SH-SY5Y (cell line): ENCODE data around the gene DLGAP4.

Source experiments
- GATA2 ChIP-seq: IDR thresholded peaks from 2 replicates; pipeline ENCODE4 v1.6.1; 2011; ENCODE audit warnings: mild to moderate bottlenecking, low read depth, low read length
- GATA3 ChIP-seq: IDR thresholded peaks from 2 replicates; pipeline ENCODE4 v1.6.1; 2011; ENCODE audit warnings: low read depth, mild to moderate bottlenecking, low read length, moderate library complexity

DNA sequence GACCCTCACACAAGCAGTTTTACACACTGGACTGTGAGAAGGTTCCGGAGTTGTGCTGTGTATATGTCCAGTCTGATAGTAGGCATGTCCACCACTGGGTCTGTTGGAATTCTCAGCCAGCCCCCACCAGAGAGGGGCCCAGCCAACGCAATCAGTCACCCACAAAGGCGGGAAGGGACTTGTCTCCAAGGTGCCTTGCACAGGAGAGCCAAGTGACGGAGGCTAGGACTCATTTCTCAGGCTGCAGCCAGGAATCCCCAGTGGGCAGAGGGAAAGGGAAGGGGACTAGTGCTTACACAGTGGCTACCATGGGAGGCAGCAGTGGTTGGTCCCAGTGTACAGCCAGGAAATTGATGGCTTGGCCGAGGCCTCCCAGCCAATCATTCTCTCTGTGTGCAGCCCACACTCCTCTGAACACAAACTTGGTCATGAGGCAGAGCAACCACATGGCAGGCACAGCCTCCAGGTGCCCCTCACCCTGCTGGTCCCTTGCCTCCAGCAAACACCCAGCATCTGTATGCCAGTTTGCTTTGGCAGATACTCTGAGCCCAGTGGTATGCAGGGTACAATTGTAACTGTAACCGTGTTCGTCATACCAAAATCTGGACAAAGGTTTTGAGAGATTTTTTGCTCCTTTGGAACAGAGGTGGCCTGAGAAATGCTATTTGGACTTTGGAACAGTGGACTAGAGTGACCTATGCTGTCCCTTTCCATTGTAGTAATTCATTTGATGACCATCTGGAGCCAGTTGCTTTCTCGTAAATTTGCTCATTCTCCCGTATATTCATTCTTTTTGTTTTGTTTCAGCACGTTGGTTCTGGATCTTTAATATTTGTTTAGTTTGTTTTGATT is 162.2 kb downstream of the DLGAP4 start:
- TF ChIP-seq GATA3 (no peak), GATA2 (no peak)
